ENCODE measurements around the gene SYCP2.
"Not testable (repeated sequence)": the region's sequence is repeated elsewhere in the genome, so short reads cannot be mapped to it uniquely, and the experiment has no call there.

SYCP2 gene

GRCh38 chr20:59895908-59896307 lies 37.5 kb downstream of the SYCP2 start:
- Histone ChIP-seq H3K9me3 (ENCODE audit: insufficient read depth, low read length) (no peaks in the 10 kb centered on the region), H3K27ac (ENCODE audit: low read length) (no peak overlapping the region), H3K27me3 (ENCODE audit: low read depth, low read length) (peaks cover 44% of the 10 kb centered on the region), H3K9ac (ENCODE audit: low read length) (no peak overlapping the region), H3K4me2 (ENCODE audit: low read length) (no peak overlapping the region), H3K36me3 (replicated peaks; ENCODE audit: low read depth, low read length) (no peaks in the 10 kb centered on the region), H3K4me3 (ENCODE audit: low read length) (no peak overlapping the region), H4K20me1 (ENCODE audit: insufficient read depth, low read length) (no peaks in the 10 kb centered on the region), H3K4me1 (ENCODE audit: low read length) (peaks cover 7% of the 10 kb centered on the region), H2AFZ (ENCODE audit: low read depth, low read length) (no peak overlapping the region), H3K79me2 (ENCODE audit: low read length) (no peaks in the 10 kb centered on the region)
- TF ChIP-seq, protein P1, sequence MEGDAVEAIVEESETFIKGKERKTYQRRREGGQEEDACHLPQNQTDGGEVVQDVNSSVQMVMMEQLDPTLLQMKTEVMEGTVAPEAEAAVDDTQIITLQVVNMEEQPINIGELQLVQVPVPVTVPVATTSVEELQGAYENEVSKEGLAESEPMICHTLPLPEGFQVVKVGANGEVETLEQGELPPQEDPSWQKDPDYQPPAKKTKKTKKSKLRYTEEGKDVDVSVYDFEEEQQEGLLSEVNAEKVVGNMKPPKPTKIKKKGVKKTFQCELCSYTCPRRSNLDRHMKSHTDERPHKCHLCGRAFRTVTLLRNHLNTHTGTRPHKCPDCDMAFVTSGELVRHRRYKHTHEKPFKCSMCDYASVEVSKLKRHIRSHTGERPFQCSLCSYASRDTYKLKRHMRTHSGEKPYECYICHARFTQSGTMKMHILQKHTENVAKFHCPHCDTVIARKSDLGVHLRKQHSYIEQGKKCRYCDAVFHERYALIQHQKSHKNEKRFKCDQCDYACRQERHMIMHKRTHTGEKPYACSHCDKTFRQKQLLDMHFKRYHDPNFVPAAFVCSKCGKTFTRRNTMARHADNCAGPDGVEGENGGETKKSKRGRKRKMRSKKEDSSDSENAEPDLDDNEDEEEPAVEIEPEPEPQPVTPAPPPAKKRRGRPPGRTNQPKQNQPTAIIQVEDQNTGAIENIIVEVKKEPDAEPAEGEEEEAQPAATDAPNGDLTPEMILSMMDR (IDR thresholded peaks at IDR 0.05; ENCODE audit: low read depth, low read length): no peak
- TF ChIP-seq EZH2phosphoT487 (IDR thresholded peaks at IDR 0.05; ENCODE audit: low read depth): no peak

DNA sequence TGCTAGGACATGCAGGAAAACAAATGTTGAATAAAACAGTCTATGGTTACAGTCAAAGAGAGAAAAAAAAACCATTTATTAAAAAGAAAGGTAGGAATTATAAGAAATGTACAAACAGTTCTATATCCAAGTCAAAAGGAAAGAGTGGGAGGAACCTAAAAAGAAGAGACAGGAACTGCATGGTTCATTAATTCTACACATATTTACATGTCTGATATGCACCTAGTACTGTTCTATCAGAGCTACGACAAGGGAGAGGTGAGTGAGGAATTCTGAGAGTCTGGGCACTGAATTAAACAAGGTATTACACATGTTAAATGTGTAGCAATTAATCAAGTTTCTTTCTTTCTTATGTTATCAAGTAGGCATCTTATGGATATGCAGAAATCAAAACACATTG lies 41.9 kb downstream of the SYCP2 start:
- Histone ChIP-seq H3K79me2 (ENCODE audit: low read length) (no peaks in the 10 kb centered on the region), H3K36me3 (replicated peaks; ENCODE audit: low read depth, low read length) (no peaks in the 10 kb centered on the region), H3K9ac (ENCODE audit: low read length) (no peak overlapping the region), H3K9me3 (ENCODE audit: insufficient read depth, low read length) (no peaks in the 10 kb centered on the region), H3K27ac (ENCODE audit: low read length) (no peak overlapping the region), H3K4me3 (ENCODE audit: low read length) (no peak overlapping the region), H4K20me1 (ENCODE audit: insufficient read depth, low read length) (no peaks in the 10 kb centered on the region), H3K4me2 (ENCODE audit: low read length) (no peak overlapping the region), H3K27me3 (ENCODE audit: low read depth, low read length) (peaks cover 46% of the 10 kb centered on the region), H2AFZ (ENCODE audit: low read depth, low read length) (no peak overlapping the region), H3K4me1 (ENCODE audit: low read length) (peaks cover 7% of the 10 kb centered on the region)
- TF ChIP-seq, protein P1 (IDR thresholded peaks at IDR 0.05; ENCODE audit: low read depth, low read length): no peak

DNA sequence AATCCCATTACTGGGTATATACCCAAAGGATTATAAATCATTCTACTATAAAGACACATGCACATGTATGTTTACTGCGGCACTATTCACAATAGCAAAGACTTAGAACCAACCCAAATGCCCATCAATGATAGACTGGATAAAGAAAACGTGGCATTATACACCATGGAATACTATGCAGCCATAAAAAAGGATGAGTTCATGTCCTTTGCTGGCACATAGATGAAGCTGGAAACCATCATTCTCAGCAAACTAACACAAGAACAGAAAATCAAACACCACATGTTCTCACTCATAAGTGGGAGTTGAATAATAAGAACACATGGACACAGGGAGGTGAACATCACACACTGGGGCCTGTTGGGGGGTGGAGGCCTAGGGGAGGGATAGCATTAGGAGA lies 43.4 kb downstream of the SYCP2 start:
- H3K36me3 ChIP-seq (replicated peaks; ENCODE audit: low read depth, low read length); H3K4me3 ChIP-seq (ENCODE audit: low read length); H3K79me2 ChIP-seq (ENCODE audit: low read length); H3K27ac ChIP-seq (ENCODE audit: low read length); H4K20me1 ChIP-seq (ENCODE audit: insufficient read depth, low read length); H3K9me3 ChIP-seq (ENCODE audit: insufficient read depth, low read length); H2AFZ ChIP-seq (ENCODE audit: low read depth, low read length); H3K4me1 ChIP-seq (ENCODE audit: low read length); H3K4me2 ChIP-seq (ENCODE audit: low read length); H3K9ac ChIP-seq (ENCODE audit: low read length): not testable (repeated sequence)
- peaks cover 43% of the 10 kb centered on the region for H3K27me3 ChIP-seq (ENCODE audit: low read depth, low read length)

GRCh38 chr20:59888050-59888449 lies 45.4 kb downstream of the SYCP2 start:
- Histone ChIP-seq H3K4me2 (ENCODE audit: low read length) (no peak overlapping the region), H3K4me3 (ENCODE audit: low read length) (no peak overlapping the region), H2AFZ (ENCODE audit: low read depth, low read length) (no peak overlapping the region), H3K4me1 (ENCODE audit: low read length) (peaks cover 7% of the 10 kb centered on the region), H3K9ac (ENCODE audit: low read length) (no peak overlapping the region), H3K36me3 (replicated peaks; ENCODE audit: low read depth, low read length) (no peaks in the 10 kb centered on the region), H3K27me3 (ENCODE audit: low read depth, low read length) (peaks cover 26% of the 10 kb centered on the region), H3K79me2 (ENCODE audit: low read length) (no peaks in the 10 kb centered on the region), H3K27ac (ENCODE audit: low read length) (no peak overlapping the region), H4K20me1 (ENCODE audit: insufficient read depth, low read length) (no peaks in the 10 kb centered on the region), H3K9me3 (ENCODE audit: insufficient read depth, low read length) (no peaks in the 10 kb centered on the region)
- TF ChIP-seq, protein P1 (IDR thresholded peaks at IDR 0.05; ENCODE audit: low read depth, low read length): no peak
- no peak for TF ChIP-seq EZH2phosphoT487 (IDR thresholded peaks at IDR 0.05; ENCODE audit: low read depth)

DNA sequence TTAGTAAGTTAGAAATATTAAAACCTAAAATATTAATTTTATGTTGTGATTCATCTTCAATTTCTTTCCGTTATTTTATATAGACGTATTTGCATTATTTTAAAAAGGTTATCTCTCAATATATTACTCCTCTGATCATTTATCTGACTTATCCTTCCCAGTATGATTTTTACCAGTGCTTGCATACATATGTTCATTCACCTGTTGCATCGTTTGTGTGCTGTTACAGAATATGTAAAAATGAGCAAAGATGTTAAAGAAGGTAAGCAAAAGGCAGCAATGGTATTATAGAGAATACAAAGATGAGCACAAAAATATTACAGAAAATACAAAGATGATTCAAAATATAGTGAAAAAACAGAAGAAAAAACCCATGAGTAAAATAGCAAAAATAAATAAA lies 48.9 kb downstream of the SYCP2 start:
- no peaks in the 10 kb centered on the region for H4K20me1 ChIP-seq (ENCODE audit: insufficient read depth, low read length)
- no peak overlapping the region for H3K27ac ChIP-seq (ENCODE audit: low read length)
- no peak overlapping the region for H3K4me2 ChIP-seq (ENCODE audit: low read length)
- no peak for TF ChIP-seq EZH2phosphoT487 (IDR thresholded peaks at IDR 0.05; ENCODE audit: low read depth)
- TF ChIP-seq, protein P1 (IDR thresholded peaks at IDR 0.05; ENCODE audit: low read depth, low read length): no peak
- H3K79me2 ChIP-seq (ENCODE audit: low read length): no peaks in the 10 kb centered on the region
- H3K4me3 ChIP-seq (ENCODE audit: low read length): no peak overlapping the region
- H3K9ac ChIP-seq (ENCODE audit: low read length): no peak overlapping the region
- H3K27me3 ChIP-seq (ENCODE audit: low read depth, low read length): peaks cover 21% of the 10 kb centered on the region; the same call in 1 of the 2 replicates
- H3K9me3 ChIP-seq (ENCODE audit: insufficient read depth, low read length): no peaks in the 10 kb centered on the region
- peaks cover 7% of the 10 kb centered on the region for H3K4me1 ChIP-seq (ENCODE audit: low read length)
- no peak overlapping the region for H2AFZ ChIP-seq (ENCODE audit: low read depth, low read length)
- no peaks in the 10 kb centered on the region for H3K36me3 ChIP-seq (replicated peaks; ENCODE audit: low read depth, low read length)
